Stimulated activated CD4-positive, alpha-beta T cell treated with anti-CD3 and anti-CD28 coated beads, Interleukin-4, amount 100 ng/mL, for 48 hours (primary cell): ENCODE results near the gene XPO4.
"Not testable (repeated sequence)": the region's sequence is repeated elsewhere in the genome, so short reads cannot be mapped to it uniquely, and the experiment has no call there.

ENCODE experiments used
- DNase-seq, 2 donors: peaks; one replicate each; pipeline ENCODE4 v3.0.0-alpha.2; 2020; ENCODE audit warnings: low read depth in 2 of 2

Gene XPO4

DNA sequence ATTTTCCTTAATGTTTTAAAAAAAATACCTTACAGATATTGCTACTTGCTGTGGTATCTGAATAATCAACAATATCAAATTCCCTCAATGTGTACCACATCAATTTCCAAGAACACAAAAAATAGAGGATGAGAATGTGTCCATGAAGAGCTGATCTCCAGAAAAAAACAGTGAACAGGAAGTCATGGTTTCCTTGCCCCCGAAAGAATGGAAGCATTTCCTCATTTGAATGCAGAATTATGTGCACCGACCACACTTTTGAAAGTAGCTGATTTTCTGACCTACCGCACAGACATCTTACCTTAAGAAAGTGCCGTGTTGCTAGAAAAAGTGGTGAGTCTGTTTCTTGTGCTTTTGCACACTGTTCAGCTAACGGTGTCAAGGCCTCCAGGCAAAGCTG is 115.4 kb downstream of the XPO4 start:
- no peak for DNase-seq

DNA sequence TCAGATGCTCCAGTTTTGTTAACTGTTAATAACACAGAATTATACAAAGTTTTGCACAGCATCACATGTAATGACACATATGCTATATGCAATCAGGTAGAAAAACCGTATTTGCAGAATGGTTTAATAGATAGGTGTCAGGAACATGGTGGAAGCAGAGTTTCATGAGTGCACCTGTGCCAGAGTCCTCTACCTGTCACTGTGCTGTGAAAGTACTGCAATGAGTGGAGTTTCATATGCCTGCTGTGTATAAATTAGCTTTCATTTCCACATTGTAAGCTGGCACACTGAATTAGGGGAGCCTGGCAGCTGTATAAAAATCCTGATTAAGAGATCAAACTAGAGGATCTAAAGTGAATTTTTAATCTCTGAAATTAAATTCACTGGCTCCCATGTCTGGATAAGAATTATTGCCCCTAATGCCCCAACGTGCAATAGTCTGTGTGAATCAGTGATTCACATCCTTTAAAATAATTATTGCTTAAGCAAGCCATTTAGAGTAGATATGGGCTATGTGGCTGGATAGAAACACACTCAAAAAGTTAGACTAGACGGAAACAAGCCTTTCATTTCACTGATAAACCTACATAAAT is 120.3 kb downstream of the XPO4 start:
- no peak for DNase-seq

DNA sequence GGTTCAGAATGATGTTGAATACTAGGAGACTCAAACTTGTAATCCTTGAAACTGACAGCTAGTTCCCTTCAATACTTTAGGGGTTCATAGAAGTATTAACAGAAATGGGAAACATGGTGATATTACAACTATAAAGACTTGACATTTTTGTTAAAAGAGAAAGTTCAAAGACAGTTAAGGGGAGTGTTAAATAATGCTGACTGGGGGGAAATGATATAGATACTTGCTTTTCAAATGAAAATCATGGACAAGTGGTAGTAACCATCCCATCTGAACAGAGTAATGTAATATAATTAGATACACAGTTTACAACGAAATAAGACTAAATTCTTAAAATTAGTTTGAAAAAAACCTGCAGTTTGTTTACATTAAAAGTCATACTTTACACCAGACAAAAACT is 122.2 kb downstream of the XPO4 start:
- no peak for DNase-seq

DNA sequence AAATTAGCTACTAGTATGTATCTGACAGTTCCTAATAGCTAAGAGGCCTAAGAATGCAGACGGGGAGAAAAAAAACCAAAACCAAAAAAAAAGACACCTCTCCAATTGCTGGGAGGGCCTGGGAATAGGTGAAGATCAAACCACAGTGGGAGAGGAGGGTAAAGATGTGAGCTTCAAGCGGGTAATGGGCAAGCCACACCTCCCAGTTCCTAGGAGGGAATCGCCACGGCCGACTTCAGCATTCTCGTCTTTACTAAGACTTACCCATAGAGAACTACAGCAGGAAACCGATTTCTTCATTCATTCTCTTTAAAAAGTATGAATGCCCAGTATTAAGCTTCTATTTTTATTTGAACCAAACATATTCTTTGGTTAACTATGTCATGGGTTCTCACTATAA is 123.1 kb downstream of the XPO4 start:
- DNase-seq = no peak

DNA sequence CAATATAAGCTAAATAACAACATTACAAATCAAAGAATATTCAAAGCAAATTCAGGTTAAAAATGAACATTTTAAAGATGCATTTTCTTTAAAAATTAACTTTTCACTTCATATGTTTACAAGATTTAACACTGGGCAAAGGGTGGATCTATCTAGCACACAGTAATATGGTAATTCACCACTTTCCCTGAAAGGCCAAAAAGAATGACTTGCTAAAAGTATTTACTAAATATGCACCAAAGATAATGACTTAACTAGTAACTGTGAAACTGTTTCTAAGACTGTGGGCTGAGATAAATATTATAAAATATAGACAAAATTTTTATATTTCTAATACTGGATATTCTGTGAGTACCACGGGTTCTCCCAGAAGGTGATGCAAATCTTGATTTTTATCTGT is 124.2 kb downstream of the XPO4 start:
- DNase-seq = no peak

DNA sequence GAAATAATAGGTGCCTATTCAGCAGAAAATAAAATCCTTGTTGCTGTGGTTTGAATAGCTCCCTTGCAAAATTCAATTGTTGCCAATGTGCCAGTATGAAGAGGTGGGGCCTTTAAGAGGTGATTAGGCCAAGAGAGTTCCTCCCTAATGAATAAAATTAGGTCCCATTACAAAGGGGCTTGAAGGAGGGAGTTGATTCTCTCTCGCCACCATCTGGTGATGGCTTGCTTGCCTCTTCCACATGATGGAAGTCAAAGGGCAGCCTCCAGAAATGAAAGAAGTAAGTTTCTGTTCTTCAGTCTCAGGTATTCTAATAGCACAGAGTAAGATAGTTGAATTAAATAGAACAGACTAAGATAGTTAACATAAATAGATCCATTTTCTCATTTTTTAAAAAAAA is 125.8 kb downstream of the XPO4 start:
- DNase-seq = no peak

DNA sequence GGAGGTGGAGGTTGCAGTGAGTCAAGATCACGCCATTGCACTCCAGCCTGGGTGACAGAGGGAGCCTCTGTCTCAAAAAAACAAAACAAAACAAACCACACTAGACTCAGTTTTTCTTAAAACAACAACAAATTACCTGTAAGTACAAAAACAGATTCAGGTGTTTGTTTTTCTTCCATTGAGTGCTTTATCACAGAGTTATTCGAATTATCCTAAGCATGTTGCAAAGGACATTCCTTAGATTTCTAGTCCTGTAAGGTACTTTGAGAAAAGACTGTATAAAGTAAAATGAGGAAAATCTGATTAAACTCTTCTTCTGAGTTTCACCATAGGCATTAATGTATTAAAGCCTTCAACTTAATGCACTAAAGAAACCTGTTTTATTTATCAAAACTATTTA is 126.6 kb downstream of the XPO4 start:
- no peak for DNase-seq

DNA sequence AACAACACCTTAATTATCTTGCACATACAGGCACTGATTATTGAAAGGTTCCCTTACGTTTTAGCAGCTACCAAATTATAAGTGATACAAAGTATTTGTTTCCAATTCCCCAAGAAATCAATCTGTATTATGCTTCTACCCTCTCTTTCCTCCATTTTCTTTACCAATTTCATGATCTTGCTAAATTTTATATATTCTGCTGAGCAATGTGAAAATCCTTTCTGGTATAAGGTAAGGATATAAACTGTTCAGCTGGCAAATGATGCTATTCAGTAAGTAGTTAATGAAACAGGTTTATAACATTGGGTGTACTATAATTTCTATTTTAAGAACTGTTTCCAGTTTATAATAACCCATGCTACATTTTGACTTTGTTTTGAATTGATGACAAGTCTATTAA is 127.8 kb downstream of the XPO4 start:
- no peak for DNase-seq

DNA sequence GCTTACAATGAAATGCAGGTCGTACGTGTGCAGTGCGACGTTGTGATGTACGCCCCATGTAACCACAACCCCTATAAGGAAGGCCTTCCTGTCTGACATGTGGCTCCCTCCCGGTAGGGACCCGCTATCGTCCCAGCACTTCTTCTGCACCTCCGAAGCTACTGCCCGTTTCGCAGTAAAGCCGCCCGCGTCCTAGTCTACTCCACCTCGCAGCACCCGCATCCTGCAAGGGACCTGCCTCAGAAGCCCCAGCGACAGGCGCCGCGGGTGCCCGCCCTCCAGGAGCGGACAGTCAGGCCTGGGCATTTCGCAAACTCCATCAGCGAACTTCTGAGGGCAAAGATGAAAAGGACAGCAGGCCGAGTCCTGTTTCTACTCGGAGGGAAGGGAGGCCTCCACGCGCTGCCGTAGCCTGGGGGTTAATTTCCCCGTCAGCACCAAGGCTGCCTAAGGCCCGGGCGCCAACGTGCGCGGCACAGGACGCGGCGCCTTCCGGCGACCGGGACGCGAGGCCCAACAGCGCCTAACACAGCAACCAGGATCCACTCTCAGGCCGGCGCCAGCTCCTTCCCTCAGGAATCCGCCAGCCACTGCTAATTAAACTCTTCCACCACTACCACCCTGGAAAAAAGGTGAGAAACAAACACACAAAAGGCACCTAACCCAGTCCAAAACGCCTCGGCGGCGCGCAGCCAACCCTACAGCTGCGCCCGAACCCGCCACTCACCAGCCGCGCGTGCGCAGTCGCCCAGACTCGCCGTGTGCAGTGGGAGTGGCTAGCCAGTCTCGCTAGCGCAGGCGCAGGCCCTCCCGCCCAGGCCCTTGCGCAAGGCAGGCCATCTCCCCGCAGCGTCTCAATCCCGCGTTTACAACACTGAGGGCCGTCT is 129.1 kb downstream of the XPO4 start, which contains the start of gene EEF1AKMT1:
TSS of gene EEF1AKMT1 (minus strand) at position 768 of the 887 bp plus-strand sequence. CDS start 16,363 bp downstream, outside the sequence.
- peak; percentile 91 to 95 for DNase-seq

DNA sequence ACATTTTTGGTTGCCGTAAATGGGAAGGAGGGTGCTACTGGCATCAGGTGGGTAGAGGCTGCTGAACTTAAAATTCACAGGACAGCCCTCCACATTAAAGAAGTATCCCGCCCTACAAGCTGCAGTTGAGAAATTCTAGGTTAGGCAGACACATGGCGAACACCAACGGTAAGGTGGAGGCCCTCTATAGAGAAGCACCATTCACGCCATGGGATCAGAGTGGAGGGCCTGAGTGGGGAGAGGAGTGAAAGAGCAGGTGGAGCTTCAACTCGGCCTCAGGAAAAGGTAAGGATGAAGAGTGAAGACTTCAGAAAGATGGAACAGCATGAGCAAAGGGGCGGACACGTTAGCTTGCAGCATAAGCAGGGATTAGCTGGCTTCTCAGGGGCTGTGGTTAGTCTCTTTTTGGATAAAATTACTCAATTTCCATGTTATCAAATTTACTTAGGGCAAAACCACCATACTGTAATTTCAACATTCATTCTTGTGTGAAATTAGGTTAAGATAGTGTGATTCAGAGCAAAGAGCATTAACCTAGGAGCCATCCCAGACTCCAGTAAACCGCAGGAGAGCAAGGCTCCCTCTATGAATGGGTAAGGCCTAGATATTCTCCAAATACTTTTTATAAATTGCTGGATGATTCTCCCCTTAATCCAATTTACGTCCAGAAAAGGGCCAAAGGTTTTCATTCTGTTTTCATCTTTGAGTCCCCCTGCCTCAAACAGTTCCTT is 130.0 kb downstream of the XPO4 start:
- DNase-seq = no peak

DNA sequence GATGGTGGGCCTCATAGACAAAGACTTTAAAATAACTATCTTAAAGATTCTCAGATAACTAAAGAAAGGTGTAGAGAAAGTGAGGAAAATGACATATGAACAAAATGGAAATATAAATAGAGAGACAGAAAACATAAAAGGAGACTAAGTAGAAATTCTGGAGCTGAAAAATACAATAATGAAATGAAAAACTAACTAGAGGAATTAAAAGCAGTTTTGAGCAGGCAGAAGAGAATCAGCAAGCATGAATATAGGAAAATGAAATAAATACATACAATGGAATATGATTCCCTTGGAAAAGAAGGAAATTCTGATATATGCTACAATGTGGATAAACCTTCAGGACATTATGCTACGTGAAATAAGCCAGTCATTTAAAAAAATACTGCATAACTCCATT is 132.7 kb downstream of the XPO4 start:
- no peak for DNase-seq

DNA sequence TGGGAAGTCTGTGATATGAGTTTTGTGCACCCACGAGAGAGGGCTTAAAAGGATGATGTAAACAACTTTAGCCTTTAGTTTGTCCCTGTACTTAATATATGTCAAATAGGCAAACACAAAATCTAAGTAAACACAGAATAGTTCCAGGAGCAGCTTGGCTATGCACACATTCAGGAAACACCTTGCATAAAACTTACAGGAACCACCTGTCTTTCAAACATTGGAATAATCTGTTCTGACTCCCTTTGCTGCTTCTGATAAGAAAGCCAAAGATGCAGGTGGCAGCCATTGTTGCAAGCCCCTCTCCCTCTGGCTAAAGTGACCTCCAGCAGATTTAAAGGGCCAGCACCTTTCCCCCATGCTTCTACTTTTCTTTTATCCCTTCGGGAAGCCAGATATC is 133.5 kb downstream of the XPO4 start:
- DNase-seq = no peak

DNA sequence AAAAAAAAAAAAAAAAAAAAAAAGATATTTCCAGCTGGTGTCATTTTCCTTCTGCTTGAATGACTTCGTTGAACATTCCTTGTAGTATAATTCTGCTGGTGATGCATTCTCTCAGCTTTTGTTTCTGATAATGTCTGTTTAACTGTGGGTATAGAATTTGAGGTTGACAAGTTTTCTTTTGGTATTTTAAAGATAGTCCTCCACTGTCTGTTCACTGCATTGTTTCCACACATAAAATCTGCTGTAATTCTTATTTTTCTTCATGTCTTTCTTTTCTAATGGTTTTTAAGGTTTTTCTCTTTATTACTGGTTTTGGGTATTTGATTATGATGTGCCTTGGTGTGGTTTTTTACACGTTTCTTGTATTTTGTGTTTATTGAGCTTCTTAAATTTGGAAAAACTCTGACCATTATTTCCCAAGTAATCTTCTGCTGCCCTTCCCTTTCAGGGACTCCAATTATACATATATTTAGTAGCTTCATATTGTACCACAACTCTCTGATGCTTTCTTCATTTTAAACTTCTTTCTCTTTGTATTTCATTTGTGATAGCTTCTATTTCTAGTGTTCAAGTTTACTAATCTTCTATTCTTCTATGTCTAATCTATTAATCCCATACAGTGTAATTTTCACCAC is 135.1 kb downstream of the XPO4 start:
- no peak for DNase-seq

DNA sequence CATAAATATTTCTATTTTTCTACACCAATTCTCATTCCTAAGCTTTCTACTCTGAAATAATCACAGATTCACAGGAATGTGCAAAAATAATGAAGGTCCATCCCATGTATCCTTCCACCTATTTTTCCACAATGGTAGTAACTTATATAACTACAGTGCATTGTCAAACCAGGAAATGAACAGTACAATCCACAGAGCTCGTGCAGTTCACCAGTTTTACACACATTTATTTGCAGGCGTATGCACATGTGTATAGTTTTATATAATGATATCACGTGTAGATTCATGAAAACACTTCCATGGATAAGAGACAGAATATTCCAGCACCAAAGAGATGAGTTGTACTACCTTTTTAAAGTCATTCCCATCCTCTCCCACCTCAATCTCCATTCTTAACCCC is 141.7 kb downstream of the XPO4 start:
- no peak for DNase-seq

DNA sequence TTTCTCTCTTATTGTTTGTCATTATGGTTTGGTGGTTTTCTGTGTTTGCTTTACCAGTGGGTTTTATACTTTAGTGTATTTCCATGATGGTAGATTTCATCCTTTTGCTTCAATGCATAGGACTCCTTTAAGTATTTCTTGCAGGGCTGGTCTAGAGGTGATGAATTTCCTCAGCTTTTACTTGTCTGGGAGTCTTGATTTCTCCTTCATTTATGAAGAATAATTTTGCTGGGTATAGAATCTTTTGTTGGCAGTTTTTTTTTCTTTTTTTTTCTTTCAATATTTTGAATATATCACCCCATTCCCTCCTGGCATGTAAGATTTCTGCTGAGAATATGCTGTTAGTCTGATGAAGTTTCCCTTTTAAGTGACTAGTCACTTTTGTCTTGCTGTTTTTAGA is 148.5 kb downstream of the XPO4 start:
- DNase-seq = no peak

DNA sequence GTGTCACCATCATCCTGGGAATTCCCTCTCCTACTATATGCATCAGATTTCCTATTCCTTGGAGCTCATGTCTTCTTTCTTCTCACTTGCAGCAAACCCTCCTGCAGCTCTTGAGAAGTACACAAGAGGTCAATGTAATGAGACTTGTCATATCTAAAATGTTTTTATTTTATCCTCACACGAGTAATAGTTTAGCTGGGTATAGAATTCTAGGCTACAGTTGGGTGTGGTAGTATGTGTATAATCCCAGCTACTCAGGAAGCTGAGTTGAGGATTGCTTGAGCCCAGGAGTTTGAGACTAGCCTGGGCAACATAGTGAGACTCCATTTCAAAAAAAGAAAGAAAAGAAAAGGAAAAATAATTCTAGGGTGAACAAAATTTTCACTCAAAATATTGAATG is 153.2 kb downstream of the XPO4 start:
- DNase-seq = no peak

DNA sequence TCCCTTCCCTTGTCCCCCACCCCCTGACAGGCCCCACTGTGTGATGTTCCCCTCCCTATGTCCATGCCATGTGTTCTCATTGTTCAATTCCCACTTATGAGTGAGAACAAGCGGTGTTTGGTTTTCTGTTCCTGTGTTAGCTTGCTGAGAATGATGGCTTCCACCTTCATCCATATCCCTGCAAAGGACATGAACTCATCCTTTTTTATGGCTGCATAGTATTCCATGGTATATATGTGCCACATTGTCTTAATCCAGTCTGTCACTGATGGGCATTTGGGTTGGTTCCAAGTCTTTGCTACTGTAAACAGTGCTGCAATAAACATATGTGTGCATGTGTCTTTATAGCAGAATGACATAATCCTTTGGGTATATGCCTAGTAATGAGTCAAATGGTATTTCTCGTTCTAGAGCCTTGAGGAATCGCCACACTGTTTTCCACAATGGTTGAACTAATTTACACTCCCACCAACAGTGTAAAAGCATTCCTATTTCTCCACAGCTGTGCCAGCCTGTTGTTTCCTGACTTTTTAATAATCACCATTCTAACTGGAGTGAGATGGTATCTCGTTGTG is 158.6 kb downstream of the XPO4 start:
- DNase-seq = not testable (repeated sequence)

DNA sequence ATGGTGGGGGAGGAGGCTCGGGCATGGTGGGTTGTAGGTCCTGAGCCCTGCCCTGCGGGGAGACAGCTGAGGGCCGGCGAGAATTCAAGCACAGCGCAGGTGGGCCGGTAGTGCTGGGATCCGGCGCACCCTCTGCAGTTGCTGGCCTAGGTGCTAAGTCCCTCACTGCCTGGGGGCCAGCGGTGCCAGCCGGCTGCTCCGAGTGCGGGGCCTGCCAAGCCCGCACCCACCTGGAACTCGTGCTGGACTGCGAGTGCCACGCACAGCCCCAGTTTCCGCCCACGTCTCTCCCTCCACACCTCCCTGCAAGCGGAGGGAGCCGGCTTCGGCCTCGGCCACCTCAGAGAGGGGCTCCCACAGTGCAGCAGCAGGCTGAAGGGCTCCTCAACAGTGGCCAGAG is 162.5 kb downstream of the XPO4 start:
- no peak for DNase-seq

DNA sequence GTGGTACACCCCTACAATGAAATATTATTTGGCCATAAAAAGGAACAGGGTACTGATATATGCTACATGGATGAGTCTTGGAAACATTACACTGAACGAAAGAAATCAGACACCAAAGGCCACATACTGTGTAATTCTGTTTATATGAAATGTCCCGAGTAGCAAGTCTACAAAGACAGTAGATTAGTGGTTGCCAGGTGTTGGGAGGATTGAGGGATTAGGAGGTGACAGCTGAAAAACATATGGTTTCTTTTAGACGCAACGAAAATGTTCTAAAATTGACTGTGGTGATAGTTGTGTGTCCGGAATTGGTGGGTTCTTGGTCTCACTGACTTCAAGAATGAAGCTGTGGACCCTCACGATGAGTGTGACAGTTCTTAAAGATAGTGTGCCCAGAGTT is 163.9 kb downstream of the XPO4 start:
- no peak for DNase-seq

DNA sequence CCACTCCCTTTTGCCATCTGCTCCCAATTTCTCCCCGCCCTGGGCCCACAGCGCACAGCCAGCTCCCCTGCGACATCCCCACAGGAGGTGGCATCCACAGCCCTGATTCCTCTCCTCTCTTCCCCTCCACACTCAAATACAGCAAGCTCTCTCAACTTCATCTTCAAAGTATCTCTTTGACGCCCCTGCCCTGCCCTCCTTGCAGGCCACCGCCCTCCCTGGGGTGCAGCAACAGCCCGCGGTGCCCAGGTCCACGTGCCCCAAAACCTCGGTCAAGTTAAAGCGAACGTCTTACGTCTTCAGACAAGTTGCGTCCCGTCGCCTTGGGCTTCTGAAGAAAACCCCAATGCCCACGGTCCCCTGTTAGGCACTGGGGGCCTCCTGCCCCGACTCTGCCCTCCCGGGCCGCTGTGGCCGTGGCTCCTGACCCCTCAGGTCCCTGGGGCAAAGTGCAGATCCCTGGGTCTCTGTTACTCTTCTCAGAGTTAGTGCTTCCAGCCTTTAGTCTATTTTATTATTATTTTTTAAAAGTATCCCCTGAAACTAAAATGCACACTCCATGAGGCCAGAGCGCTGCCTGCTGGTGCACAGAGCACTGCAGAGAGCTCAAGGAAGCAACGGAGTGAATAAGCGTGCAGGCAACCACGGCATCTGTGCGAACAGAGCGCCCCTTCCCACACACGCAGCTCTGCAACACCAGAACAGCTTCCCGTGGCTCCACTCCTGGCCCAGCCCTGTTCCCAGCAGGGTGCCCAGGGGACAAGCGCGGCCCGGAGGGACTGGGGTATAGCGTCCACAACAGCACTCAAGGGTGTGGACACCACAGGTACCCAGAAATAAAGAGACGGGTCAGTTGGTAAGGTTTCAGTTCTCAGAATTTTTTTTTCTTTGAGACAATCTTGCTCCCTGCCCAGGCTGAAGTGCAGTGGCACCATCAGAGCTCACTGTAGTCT is 172.6 kb downstream of the XPO4 start:
- DNase-seq = no peak
